Epithelial cell of esophagus (primary cell): Measurements from ENCODE around the gene EMID1.

Source experiments
- DNase-seq: peaks from one replicate; pipeline ENCODE4 v3.0.0; 2010; ENCODE audit warnings: low read depth
- H3K4me3 ChIP-seq: 2 replicates; pipeline ENCODE4 v1.5.1; 2011; ENCODE audit warnings: mild to moderate bottlenecking, low read length, control low read depth
- TF ChIP-seq, protein P1 (sequence below): IDR thresholded peaks from 2 replicates; pipeline ENCODE4 v1.5.1; 2011; ENCODE audit warnings: low read depth, mild to moderate bottlenecking, low read length, control low read depth, inconsistent platforms; ENCODE audit not compliant: insufficient read depth; ENCODE audit errors: missing control alignments

EMID1 gene

GRCh38 chr22:29183971-29184848 is 21.5 kb upstream of the EMID1 start:
- DNase-seq = no peak
- no peak overlapping the region for H3K4me3 ChIP-seq
- TF ChIP-seq, protein P1, sequence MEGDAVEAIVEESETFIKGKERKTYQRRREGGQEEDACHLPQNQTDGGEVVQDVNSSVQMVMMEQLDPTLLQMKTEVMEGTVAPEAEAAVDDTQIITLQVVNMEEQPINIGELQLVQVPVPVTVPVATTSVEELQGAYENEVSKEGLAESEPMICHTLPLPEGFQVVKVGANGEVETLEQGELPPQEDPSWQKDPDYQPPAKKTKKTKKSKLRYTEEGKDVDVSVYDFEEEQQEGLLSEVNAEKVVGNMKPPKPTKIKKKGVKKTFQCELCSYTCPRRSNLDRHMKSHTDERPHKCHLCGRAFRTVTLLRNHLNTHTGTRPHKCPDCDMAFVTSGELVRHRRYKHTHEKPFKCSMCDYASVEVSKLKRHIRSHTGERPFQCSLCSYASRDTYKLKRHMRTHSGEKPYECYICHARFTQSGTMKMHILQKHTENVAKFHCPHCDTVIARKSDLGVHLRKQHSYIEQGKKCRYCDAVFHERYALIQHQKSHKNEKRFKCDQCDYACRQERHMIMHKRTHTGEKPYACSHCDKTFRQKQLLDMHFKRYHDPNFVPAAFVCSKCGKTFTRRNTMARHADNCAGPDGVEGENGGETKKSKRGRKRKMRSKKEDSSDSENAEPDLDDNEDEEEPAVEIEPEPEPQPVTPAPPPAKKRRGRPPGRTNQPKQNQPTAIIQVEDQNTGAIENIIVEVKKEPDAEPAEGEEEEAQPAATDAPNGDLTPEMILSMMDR = no peak

DNA sequence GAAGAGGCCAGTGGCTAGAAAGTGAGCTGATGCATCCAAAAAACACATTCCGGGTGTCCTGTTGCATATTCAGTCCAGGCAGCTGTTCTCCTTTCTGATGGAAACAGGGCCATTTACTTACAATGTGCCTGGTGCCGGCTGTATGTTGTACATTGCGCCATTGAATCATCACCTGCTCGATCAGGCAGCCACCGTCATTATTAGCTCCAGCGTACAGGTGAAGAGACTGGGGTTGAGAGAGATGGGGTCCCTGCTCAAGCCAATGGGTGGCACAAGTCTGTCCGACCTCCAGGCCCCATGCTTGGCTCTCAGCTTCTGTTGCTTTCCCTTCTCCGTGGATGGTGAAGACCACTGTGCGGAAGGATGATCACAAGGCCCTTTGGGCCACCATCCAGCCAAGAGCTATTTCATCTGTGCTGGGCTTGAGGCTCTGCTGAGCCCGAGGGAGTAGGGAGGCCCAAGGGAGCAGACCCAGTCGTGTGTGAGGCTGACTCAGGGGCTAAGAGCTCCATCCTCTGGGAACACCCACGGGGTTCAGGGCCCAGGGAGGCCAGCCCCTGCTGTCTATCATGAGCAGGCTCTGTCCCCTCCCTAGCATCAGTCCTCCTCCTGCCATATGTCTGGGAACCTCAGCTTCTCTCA is 20.7 kb upstream of the EMID1 start:
- no peak for DNase-seq
- TF ChIP-seq, protein P1 = no peak
- no peak overlapping the region for H3K4me3 ChIP-seq

- no peak overlapping the region for H3K4me3 ChIP-seq
- DNase-seq = no peak
- TF ChIP-seq, protein P1 = no peak
Observed at GRCh38 chr22:29186302-29186701, 19.4 kb upstream of the EMID1 start.

DNA sequence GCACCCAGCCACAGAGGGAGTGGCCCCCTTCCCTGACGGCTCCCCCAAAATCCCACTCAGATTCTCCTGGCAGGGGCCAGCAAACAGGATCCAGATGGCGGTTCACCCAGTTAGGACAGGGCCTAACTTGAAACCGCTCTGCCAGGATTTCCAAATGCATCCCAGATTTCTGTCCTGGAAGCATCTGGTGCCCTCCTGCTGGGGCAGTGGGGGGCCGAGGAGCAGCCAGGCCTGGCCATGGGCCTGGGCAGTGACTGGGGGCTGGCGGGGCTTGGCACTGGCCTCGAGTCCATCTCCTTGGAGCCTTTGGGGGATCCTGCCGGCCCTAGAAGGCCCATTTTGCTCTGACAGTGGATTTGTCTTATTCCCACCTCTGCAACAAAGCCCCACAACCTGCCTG is 17.9 kb upstream of the EMID1 start:
- DNase-seq = no peak

GRCh38 chr22:29190051-29190450 is 15.6 kb upstream of the EMID1 start:
- no peak overlapping the region for H3K4me3 ChIP-seq
- TF ChIP-seq, protein P1 = no peak
- no peak for DNase-seq

More for the DNA sequence above, 17.9 kb upstream of the EMID1 start:
- H3K4me3 ChIP-seq = no peak overlapping the region
- TF ChIP-seq, protein P1 = no peak

DNA sequence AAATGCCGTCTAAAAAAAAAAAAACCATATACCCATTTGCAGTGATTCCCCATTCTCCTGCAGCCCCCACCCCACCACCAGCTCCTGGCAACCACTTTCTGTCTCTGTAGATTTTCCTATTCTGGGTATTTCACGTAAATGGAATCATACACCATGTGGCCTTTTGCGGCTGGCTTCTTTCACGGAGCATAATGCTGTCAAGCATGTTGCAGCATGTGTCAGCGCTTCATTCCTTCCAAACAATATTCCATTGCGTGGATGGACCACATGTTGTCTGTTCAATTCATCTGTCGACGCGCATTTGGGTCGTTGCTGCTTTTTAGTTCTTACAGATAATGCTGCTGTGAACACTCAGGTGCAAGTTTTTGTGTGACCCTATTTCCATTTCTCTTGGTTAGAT is 14.8 kb upstream of the EMID1 start:
- DNase-seq = peak; percentile 51
- H3K4me3 ChIP-seq = no peak overlapping the region
- TF ChIP-seq, protein P1 = no peak
